K562 (cell line): ENCODE data around the gene SARS1. TPM values are rescaled to one million over a fixed set of nuclear protein-coding genes. Genes with fewer than 3 reads are reported as not detected.
A peak's percentile ranks its signal among the peaks of the same experiment; 100 is the strongest.

Experiments used
- ARID2 ChIP-seq: fragments of 450-650 bp; IDR thresholded peaks from 2 replicates; pipeline ENCODE4 v1.6.1; 2017; ENCODE audit warnings: antibody characterized with exemption, mild to moderate bottlenecking
- BACH1 ChIP-seq: fragments of 200-800 bp; sonication (Bioruptor generic); IDR thresholded peaks from 2 replicates; pipeline ENCODE4 v1.6.1; 2016; ENCODE audit warnings: missing genetic modification characterization, missing compliant biosample characterization
- BRD9 ChIP-seq: fragments of 450-650 bp; IDR thresholded peaks from 2 replicates; pipeline ENCODE4 v1.6.1; 2018; ENCODE audit warnings: low read depth; ENCODE audit not compliant: partially characterized antibody
- E2F3 ChIP-seq: fragments of 250-450 bp; sonication (Bioruptor Pico); IDR thresholded peaks from 2 replicates; pipeline ENCODE4 v1.4.0; 2020; ENCODE audit warnings: mild to moderate bottlenecking
- ELF2 ChIP-seq: fragments of 250-450 bp; sonication (Bioruptor Pico); IDR thresholded peaks from 2 replicates; pipeline ENCODE4 v1.5.0; 2021; ENCODE audit warnings: mild to moderate bottlenecking
- EP400 ChIP-seq: fragments of 450-650 bp; IDR thresholded peaks from 2 replicates; pipeline ENCODE4 v1.6.1; 2017; ENCODE audit warnings: antibody characterized with exemption, mild to moderate bottlenecking, moderate library complexity
- ETV1 ChIP-seq: fragments of 450-650 bp; conservative IDR thresholded peaks from 2 replicates; pipeline ENCODE4 v1.6.1; 2016; ENCODE audit warnings: missing genetic modification characterization, control low read depth, low read depth, missing compliant biosample characterization
- EZH2 ChIP-seq: IDR thresholded peaks from 2 replicates; pipeline ENCODE4 v1.6.1; 2012; ENCODE audit warnings: low read depth, mild to moderate bottlenecking, inconsistent platforms, low read length, borderline replicate concordance
- GTF2E2 ChIP-seq: fragments of 200-800 bp; sonication (Bioruptor generic); IDR thresholded peaks from 2 replicates; pipeline ENCODE4 v1.6.1; 2016; ENCODE audit warnings: missing genetic modification characterization, missing compliant biosample characterization
- L3MBTL2 ChIP-seq: fragments of 450-650 bp; IDR thresholded peaks from 2 replicates; pipeline ENCODE4 v1.6.1; 2016; ENCODE audit warnings: mild to moderate bottlenecking, moderate library complexity
- MAZ ChIP-seq, 2 experiments: fragments of 450-650 bp in 1 of 2; sonication (generic) in 1 of 2; formaldehyde crosslinking; IDR thresholded peaks in 1 of 2; conservative IDR thresholded peaks in 1 of 2; 2 replicates each; pipeline versions ENCODE4 v1.4.0 to v1.5.0; 2020; ENCODE audit warnings: mild to moderate bottlenecking in 1 of 2, missing genetic modification reagents in 1 of 2
- MTA3 ChIP-seq: fragments of 450-650 bp; formaldehyde crosslinking; IDR thresholded peaks from 2 replicates; pipeline ENCODE4 v1.6.1; 2017; ENCODE audit warnings: mild to moderate bottlenecking, borderline replicate concordance
- NR2C2 ChIP-seq, 2 experiments: fragments of 200-800 bp in 1 of 2; sonication (Bioruptor generic) in 1 of 2; sonication (generic) in 1 of 2; formaldehyde crosslinking in 1 of 2; IDR thresholded peaks; 2 replicates each; pipeline versions ENCODE4 v1.6.1 to v1.8.0; 2016 to 2022; ENCODE audit warnings: mild to moderate bottlenecking in 1 of 2, missing compliant biosample characterization in 1 of 2, missing genetic modification characterization in 1 of 2, missing genetic modification reagents in 1 of 2
- PHF21A ChIP-seq: fragments of 450-650 bp; IDR thresholded peaks from 2 replicates; pipeline ENCODE4 v1.6.1; 2017; ENCODE audit warnings: low read depth, borderline replicate concordance
- POLR2B ChIP-seq: fragments of 450-650 bp; IDR thresholded peaks from 2 replicates; pipeline ENCODE4 v1.6.1; 2018; ENCODE audit warnings: low read depth; ENCODE audit not compliant: partially characterized antibody
- PYGO2 ChIP-seq: fragments of 450-650 bp; IDR thresholded peaks from 2 replicates; pipeline ENCODE4 v1.6.1; 2016; ENCODE audit warnings: mild to moderate bottlenecking, missing genetic modification characterization, moderate library complexity, missing compliant biosample characterization
- SAP30 ChIP-seq: fragments of 200-600 bp; sonication (generic); IDR thresholded peaks from 2 replicates; pipeline ENCODE4 v1.6.1; 2012; ENCODE audit warnings: borderline replicate concordance, low read depth, mild to moderate bottlenecking, moderate library complexity, low read length, control low read depth, inconsistent platforms; ENCODE audit not compliant: insufficient read depth, poor library complexity, severe bottlenecking
- SMAD1 ChIP-seq: fragments of 150-350 bp; IDR thresholded peaks from 2 replicates; pipeline ENCODE4 v1.6.1; 2014; ENCODE audit warnings: low read length, low read depth; ENCODE audit not compliant: partially characterized antibody
- SMARCA4 ChIP-seq: fragments of 450-650 bp; IDR thresholded peaks from 2 replicates; pipeline ENCODE4 v1.6.1; 2016
- TSC22D4 ChIP-seq: fragments of 450-650 bp; IDR thresholded peaks from 2 replicates; pipeline ENCODE4 v1.6.1; 2016; ENCODE audit warnings: missing genetic modification characterization, missing biosample characterization, control low read depth
- ZNF263 ChIP-seq: sonication (generic); formaldehyde crosslinking; IDR thresholded peaks from 2 replicates; pipeline ENCODE4 v1.8.0; 2022; ENCODE audit warnings: mild to moderate bottlenecking, missing genetic modification reagents, borderline replicate concordance
- ZNF76 ChIP-seq: fragments of 250-450 bp; sonication (Bioruptor Pico); IDR thresholded peaks from 2 replicates; pipeline ENCODE4 v1.4.0; 2020; ENCODE audit warnings: mild to moderate bottlenecking, moderate library complexity, borderline replicate concordance
- polyA plus RNA-seq, 8 experiments: library from polyadenylated mRNA; depleted of rRNA in 4 of 8; stranded (reverse) in 5 of 8; unstranded in 3 of 8; fragments of >200 nt; fragmentation: Nextera tagmentation in 2 of 8; fragmentation: Illumina TruSeq in 1 of 8; extraction: Ambion mirVana in 2 of 8; extraction: Trizol in 1 of 8; gene quantifications; 2 replicates each; pipeline versions ENCODE4 v1.2.1 to v1.2.3, GENCODE V29; 2011 to 2014; ENCODE audit warnings: inconsistent platforms in 1 of 8, missing spikeins in 1 of 8
- total RNA-seq, 7 experiments: library from RNA; depleted of rRNA in 6 of 7; stranded (reverse); fragments of >200 nt in 6 of 7; fragmentation: Illumina TruSeq in 2 of 7; extraction: Trizol in 2 of 7; gene quantifications; 2 replicates each; pipeline versions ENCODE4 v1.2.1 to v1.2.3, GENCODE V29; 2011 to 2021; ENCODE audit warnings: low replicate concordance in 1 of 7
- TF ChIP-seq, protein P1 (sequence below): fragments of 250-450 bp; sonication (Bioruptor Pico); IDR thresholded peaks from 2 replicates; pipeline ENCODE4 v1.4.0; 2020; ENCODE audit warnings: mild to moderate bottlenecking
- TF ChIP-seq, protein P2 (sequence below): fragments of 450-650 bp; formaldehyde crosslinking; IDR thresholded peaks from 2 replicates; pipeline ENCODE4 v1.4.0; 2020; ENCODE audit warnings: mild to moderate bottlenecking, moderate library complexity

The SARS1 gene
- total and polyA plus RNA-seq, 9 of the 15 experiments (the other 6 are each of a cell fraction or from before 2014, with no cell fraction given), result 221 to 623 (median 254) TPM

DNA sequence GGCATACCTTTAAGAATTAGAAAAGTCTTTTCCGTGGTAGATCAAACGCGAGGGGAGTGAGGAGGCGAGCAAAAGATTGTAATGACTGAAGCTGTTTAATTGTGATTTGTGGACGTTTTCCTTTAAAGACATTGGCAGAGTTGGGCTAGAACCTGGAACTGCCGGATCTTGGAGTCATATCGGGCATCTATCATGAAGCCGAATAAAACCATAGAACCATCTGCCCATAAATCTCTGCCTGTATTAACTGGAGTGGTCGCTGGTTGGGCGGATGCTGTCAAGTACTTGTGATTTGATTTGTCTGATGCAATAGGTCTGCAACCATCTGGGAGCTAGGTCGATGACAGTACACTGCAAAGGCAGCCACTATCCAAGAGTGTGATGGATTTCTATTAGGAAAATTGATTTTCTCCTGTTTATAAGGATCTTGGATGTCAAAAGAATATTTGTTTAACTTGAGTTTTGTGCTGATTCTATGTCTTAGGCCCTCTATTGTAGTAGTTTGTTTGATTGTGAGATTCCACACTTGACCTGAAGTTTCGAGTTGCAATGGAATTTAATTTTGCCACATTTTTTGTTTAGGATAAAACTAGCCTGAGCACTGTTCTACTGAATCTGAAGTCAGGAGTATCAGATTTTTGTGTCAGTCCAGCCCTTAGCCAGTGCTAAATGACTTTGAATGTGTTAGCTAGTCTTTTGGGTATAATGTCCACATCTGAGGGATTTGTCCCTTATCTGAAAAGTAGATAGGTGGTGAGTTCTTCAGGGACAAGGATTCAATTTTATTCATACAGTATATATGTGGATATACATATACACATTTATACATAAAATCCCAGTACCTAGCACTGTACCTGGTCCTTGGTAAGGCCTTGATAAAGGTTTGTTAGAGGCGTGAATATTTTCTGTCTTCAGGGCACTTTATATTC lies 1.2 kb downstream of the SARS1 start (continued):
- TF ChIP-seq MTA3 (peak; percentile 54; the same call in 1 of the 2 replicates), PYGO2 (tag) (peak; percentile 62), SMAD1 (peak; percentile 76), L3MBTL2 (peak; percentile 21; the same call in 1 of the 2 replicates), TSC22D4 (tag) (no peak), ZNF263 (peak; percentile 56; the same call in 1 of the 2 replicates), BRD9 (peak; percentile 86), BACH1 (tag) (peak; percentile 65; the same call in 1 of the 2 replicates), PHF21A (peak; percentile 99), EP400 (peak; percentile 94), E2F3 (no peak), ELF2 (0 out of 2 replicates have a peak, but pooled peaks have one; percentile 19), NR2C2 (CRISPR knock-in tag; IDR thresholded peaks at IDR 0.05) (no peak), NR2C2 (tag; IDR thresholded peaks at IDR 0.05) (no peak), SAP30 (no peak), POLR2B (peak; percentile 36), SMARCA4 (peak; percentile 89), EZH2 (no peak), ARID2 (peak; percentile 24; the same call in 1 of the 2 replicates), ZNF76 (CRISPR knock-in tag) (0 out of 2 replicates have a peak, but pooled peaks have one; percentile 18), GTF2E2 (peak; percentile 31; the same call in 1 of the 2 replicates), MAZ (CRISPR knock-in tag; conservative IDR thresholded peaks at IDR 0.05 in 1 of 2, IDR thresholded peaks at IDR 0.05 in 1 of 2) (0 out of 4 replicates have a peak, but pooled peaks have one; percentile 28 to 39), ETV1 (tag) (peak; percentile 95)
- TF ChIP-seq, protein P1, sequence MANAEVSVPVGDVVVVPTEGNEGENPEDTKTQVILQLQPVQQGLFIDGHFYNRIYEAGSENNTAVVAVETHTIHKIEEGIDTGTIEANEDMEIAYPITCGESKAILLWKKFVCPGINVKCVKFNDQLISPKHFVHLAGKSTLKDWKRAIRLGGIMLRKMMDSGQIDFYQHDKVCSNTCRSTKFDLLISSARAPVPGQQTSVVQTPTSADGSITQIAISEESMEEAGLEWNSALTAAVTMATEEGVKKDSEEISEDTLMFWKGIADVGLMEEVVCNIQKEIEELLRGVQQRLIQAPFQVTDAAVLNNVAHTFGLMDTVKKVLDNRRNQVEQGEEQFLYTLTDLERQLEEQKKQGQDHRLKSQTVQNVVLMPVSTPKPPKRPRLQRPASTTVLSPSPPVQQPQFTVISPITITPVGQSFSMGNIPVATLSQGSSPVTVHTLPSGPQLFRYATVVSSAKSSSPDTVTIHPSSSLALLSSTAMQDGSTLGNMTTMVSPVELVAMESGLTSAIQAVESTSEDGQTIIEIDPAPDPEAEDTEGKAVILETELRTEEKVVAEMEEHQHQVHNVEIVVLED (CRISPR knock-in tag), result peak; percentile 36; the same call in 1 of the 2 replicates
- TF ChIP-seq, protein P2, sequence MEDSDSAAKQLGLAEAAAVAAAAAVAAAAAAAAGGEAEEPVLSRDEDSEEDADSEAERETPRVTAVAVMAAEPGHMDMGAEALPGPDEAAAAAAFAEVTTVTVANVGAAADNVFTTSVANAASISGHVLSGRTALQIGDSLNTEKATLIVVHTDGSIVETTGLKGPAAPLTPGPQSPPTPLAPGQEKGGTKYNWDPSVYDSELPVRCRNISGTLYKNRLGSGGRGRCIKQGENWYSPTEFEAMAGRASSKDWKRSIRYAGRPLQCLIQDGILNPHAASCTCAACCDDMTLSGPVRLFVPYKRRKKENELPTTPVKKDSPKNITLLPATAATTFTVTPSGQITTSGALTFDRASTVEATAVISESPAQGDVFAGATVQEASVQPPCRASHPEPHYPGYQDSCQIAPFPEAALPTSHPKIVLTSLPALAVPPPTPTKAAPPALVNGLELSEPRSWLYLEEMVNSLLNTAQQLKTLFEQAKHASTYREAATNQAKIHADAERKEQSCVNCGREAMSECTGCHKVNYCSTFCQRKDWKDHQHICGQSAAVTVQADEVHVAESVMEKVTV, result 0 out of 2 replicates have a peak, but pooled peaks have one; percentile 47
